GM12801 (cell line): ENCODE measurements around the gene CAPS.

Experiments
- TF ChIP-seq, protein P1 (sequence below): IDR thresholded peaks from one replicate; pipeline ENCODE4 v1.5.1; 2011; ENCODE audit warnings: control low read depth; ENCODE audit not compliant: insufficient read length; ENCODE audit errors: extremely low read depth

The CAPS gene

DNA sequence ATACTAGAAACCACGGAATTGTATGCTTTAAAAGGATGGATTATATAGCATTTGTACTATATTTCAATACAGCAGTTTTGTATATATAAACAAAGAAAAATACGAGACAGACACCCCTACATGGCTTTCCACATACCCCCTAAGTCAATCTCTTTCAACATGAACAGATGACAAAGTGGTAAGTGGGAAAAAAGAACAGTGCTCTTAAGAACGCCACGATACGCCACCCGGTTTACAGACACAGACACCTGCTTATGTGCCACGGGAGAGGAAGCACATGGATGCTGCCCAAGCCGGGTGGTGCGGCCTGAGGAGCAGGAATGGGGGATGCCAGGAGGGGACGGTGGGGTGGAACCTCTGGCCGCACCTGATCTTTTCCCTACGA, 8.1 kb downstream of the CAPS start:
- TF ChIP-seq, protein P1, sequence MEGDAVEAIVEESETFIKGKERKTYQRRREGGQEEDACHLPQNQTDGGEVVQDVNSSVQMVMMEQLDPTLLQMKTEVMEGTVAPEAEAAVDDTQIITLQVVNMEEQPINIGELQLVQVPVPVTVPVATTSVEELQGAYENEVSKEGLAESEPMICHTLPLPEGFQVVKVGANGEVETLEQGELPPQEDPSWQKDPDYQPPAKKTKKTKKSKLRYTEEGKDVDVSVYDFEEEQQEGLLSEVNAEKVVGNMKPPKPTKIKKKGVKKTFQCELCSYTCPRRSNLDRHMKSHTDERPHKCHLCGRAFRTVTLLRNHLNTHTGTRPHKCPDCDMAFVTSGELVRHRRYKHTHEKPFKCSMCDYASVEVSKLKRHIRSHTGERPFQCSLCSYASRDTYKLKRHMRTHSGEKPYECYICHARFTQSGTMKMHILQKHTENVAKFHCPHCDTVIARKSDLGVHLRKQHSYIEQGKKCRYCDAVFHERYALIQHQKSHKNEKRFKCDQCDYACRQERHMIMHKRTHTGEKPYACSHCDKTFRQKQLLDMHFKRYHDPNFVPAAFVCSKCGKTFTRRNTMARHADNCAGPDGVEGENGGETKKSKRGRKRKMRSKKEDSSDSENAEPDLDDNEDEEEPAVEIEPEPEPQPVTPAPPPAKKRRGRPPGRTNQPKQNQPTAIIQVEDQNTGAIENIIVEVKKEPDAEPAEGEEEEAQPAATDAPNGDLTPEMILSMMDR: no peak

DNA sequence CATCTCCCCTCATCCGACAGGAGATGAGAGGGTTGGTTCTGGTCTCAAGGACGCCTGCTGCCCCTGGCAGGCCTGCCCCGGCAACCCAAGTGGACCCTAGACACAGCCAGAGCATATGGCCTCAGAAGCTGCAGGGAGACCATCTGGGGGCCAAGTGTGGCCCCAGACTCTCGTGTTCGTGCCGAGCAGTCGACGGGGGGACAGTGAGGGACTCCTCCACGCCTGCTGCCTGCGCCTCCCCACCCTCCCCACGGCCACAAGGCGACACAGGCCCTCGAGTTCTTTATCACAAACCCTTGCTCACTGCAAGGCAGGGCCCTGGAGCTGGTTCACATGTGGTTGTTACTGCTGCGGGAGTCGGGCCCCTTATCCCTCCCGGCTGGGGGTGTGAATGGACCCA, 9.3 kb downstream of the CAPS start:
- TF ChIP-seq, protein P1: no peak

DNA sequence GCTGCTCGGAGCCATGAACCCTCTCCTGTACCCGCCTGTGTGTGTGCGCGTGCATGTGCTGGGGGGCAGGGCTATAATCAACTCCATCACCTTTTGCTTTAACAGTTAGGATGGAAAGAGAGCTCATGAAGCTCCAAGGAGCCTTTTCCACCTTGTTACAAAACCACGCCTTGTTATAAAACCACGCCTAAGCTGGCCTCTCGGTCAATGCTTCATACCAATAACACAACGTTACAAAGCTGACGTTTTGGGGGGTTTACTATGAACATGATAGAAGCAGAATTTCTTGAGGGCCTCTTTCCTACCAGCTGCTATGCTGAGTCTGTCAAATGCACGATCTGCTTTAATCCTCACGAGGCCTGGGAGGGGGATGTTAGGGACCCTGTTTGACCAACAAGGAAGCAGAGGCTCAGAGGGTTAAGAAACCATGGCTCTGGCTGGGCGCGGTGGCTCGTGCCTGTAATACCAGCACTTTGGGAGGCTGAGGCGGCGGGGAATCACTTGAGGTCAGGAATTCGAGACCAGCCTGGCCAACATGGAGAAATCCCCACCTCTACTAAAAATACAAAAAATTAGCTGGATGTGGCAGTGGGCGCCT, 11.9 kb downstream of the CAPS start:
- TF ChIP-seq, protein P1: no peak

DNA sequence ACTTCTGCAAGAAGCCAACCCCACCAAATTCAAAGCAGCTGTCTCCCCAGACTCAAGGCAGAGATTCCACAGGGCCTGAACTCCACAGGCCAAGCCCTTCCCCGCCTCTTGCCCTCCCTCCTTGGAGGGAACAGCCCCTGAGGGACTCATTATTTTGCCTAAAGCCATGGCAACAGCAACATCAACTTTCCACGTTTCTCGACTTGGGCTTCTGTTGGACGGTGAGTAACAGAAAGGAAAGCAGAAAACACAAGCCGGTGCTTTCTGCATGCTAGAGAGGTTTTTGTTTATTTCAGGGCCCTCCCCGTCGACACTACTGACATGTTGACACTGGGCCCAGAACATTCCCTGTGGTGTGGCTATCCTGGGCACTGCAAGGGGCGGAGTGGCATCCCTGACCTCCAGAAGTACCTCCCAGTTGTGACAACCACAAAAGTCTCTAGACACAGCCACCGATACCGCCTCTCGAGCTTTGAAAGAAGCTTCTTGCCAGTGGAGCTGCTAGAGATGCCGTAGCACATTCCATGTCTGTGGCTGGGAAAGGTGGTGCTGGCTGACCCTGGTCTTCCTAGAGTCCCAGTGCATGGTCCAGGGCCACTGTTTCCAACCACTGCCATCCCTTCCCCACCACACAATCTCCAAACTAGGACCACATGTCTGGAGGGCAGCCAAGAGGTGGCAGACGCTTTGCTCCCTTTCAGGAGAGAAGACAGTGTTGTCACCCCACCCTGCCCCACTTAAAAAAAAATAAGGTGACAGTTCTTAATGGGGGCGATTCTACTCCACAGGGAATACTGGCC, 12.8 kb downstream of the CAPS start:
- TF ChIP-seq, protein P1: no peak

DNA sequence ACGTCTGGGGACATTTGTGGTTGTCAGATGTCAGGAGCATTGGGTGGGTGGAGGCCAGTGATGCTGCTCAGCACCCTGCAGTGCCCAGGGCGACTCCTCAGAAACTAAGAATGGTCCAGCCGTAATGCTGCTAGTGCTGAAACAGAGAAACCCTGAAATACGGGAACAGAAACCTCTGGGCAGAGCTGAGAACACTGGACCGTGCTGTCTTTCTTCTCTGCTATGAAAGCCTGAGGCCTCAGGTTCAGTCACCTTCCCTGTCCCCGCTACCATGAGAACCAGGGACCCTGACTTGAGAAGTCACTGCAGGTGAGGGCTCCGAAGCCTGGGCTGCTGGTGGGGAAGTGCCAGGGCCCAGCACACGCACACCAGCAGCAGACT, 13.4 kb downstream of the CAPS start:
- TF ChIP-seq, protein P1: no peak

DNA sequence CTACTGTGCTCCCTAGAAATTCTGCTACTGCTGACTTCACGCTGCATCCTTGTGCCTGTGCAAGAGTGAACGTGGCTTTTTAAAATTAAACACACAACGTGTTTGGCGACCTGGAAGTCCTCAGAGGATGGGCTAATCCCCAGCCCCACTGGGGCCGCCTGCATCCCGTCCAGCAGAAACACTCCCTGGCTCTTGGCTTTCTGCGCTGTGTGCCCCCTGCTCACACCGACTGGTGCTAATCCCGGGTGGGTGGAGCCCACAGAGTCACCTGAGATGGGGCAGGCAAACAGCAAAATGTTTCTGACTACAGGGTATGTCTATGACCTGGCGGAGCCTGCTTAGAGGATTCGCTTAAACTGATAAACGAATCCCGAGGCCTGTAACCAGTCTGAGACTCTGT, 15.1 kb downstream of the CAPS start:
- TF ChIP-seq, protein P1: no peak

DNA sequence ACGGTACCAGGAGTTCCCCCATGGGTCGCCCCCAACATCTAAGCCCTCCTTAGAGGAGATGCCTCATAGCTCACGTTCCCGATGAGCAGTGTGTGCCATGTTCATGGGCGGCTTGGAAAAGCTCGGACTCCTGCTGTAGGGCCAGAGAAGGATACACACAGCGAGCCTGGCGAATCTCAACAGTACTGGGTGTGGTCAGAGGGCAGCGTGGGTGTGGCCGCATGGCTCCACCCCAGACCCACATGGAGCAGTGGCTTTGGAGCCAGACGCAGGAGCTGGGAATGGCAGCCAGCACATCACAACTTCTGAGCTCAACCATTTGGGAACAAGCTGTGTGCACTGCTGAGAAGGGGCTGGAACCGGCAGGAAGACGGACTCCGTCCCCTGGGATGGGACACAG, 15.6 kb downstream of the CAPS start:
- TF ChIP-seq, protein P1: no peak
